ENCODE data around the gene SLC8A1.

DNA sequence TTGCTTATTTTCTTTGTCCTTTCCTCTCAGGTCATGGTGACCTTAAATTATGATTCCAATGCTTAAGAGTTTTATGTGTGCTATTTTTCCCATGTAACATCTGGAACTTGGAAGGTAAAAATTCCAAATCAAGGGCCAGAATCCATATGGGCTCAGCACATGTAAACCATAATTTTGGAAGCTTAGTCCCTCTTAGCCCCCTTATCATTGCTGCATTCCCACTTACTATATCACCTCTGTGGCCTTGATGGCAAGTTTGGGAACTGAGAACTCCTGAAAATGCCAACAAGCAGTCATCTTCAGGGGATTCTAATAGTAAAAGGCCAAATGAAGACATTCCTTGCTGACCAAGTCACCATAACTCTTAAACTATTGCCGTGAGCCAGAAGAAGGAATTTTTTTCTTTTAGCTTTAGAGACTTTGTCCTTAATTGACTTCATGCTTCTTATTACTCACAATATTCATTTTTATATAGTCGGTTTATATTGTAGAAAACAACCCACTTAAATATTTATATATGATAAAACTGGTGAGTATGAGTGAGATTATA is 251.4 kb downstream of the SLC8A1 start:
- TF ChIP-seq POLR2A (IDR thresholded peaks at IDR 0.05) (no peak), CTCF (IDR thresholded peaks at IDR 0.05) (no peak)
